Activated CD4-positive, alpha-beta memory T cell treated with anti-CD3 and anti-CD28 coated beads, Interleukin-2, amount 10 ng/mL, durations not matched to agents 7 days and 5 days (primary cell): ENCODE results near the gene CAMK2N2. TPM values are rescaled to one million over a fixed set of nuclear protein-coding genes. Genes with fewer than 3 reads are reported as not detected.

Experiments used
- CTCF ChIA-PET: fragments of 350-600 bp; sonication (Branson Sonifier 250); formaldehyde crosslinking; loops from one replicate; lab custom pipeline; 2021; ENCODE audit warnings: antibody characterized with exemption, inconsistent platforms; lab: Charles Lee
- POLR2A ChIA-PET: fragments of 350-600 bp; sonication (Branson Sonifier 250); formaldehyde crosslinking; loops from one replicate; lab custom pipeline; 2021; ENCODE audit warnings: antibody characterized with exemption; lab: Charles Lee
- DNase-seq: peaks from one replicate; pipeline ENCODE4 v3.0.0-alpha.2; 2020
- H3K27ac Mint-ChIP-seq: one replicate; pipeline ENCODE4 v1.8.0; 2021; ENCODE audit warnings: mild to moderate bottlenecking, mixed read lengths
- H3K27me3 Mint-ChIP-seq: one replicate; pipeline ENCODE4 v1.8.0; 2021; ENCODE audit warnings: mixed read lengths
- H3K36me3 Mint-ChIP-seq: one replicate; pipeline ENCODE4 v1.8.0; 2021; ENCODE audit warnings: low read depth, mixed read lengths
- H3K4me1 Mint-ChIP-seq: one replicate; pipeline ENCODE4 v1.8.0; 2021; ENCODE audit warnings: mixed read lengths
- H3K4me3 Mint-ChIP-seq: one replicate; pipeline ENCODE4 v1.8.0; 2021; ENCODE audit warnings: mild to moderate bottlenecking, mixed read lengths
- H3K9me3 Mint-ChIP-seq: one replicate; pipeline ENCODE4 v1.8.0; 2021; ENCODE audit warnings: mixed read lengths
- total RNA-seq, 2 experiments: library from RNA; stranded (reverse); gene quantifications; one replicate each; pipeline ENCODE4 v1.2.3, GENCODE V29; 2021

The CAMK2N2 gene
- total RNA-seq, 2 experiments from 2014 or later: 0.23 TPM; not detected in 1

DNA sequence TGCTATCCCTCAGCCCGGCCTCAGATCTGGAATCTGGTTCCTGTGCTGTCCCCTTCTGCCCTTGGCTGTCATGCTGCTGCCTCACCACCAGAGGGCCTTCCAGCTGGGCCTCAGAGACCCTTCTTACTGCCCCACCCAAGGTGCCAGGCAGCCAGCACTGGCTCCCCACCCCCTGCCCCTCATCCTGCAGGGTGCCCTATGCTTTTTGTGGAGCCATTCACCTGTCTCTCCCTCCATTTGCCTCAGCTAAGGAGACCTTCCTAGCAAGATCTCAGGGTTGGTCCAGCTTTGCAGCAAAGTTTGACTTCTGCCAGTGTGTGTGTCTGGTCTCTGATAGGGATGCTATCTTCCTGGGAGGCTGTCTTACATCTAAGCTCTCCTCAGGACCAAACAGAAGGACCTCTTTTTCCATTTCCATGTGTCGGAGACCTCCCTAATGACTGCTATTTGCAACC, 33.8 kb downstream of the CAMK2N2 start:
- CTCF ChIA-PET: interaction anchor here (0.6 to 4.1 kb wide), 33 partner anchors 9 to 342 kb away, joined by 3 to 53 read pairs (median 6); partner anchors contain the start of genes ABCF3, ALG3, EEF1AKMT4 and PARL
- no peaks in the 10 kb centered on the region for H3K9me3 Mint-ChIP-seq
- H3K4me1 Mint-ChIP-seq: peaks cover 13% of the 10 kb centered on the region
- peaks cover 56% of the 10 kb centered on the region for H3K27me3 Mint-ChIP-seq
- no peak overlapping the region for H3K4me3 Mint-ChIP-seq
- H3K27ac Mint-ChIP-seq: no peak overlapping the region
- no peaks in the 10 kb centered on the region for H3K36me3 Mint-ChIP-seq
- peak; percentile 52 for DNase-seq
- POLR2A ChIA-PET: interaction anchor here (0.8 to 2.6 kb wide), 8 partner anchors 10 to 72 kb away, joined by 3 to 9 read pairs (median 5); partner anchors contain the start of genes ABCF3, DVL3 and EEF1AKMT4

DNA sequence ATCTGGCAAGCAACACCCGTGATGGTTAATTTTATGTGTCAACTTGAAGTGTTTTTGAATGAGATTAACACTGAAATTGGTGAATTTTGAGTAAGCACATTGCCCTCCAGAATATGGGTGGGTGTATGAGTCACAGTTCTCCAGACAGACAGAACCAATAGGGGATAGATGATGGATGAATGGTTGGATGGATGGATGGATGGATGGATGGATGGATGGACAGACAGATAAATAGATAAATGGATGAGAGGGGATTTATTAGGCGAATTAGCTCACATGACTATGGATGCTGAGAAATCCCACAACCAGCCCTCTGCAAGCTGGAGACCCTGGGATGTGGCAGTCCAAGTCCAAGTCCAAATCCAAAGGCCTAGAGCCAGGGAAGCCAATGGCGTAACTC, 37.4 kb downstream of the CAMK2N2 start:
- Mint-ChIP-seq H3K27me3 (peaks cover 36% of the 10 kb centered on the region), H3K27ac (no peak overlapping the region), H3K9me3 (no peaks in the 10 kb centered on the region), H3K4me3 (no peak overlapping the region), H3K36me3 (no peaks in the 10 kb centered on the region), H3K4me1 (peaks cover 7% of the 10 kb centered on the region)
- no peak for DNase-seq
- ChIA-PET POLR2A (no interaction called here), CTCF (no interaction called here)

DNA sequence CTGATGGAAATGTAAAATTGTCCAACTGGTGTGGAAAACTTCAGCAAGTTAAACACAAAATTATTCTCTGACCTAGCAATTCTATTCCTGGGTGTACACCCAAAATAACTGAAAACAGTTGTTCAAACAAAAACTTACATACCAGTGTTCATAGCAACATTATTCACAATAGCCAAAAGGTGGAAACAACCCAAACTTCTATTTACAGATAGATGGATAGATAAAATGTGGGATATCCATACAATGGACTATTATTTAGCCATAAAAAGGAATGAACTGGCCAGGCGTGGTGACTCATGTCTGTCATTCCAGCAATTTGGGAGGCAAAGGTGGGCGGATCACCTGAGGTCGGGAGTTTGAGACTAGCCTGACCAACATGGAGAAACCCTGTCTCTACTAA, 38.8 kb downstream of the CAMK2N2 start:
- no peak for DNase-seq
- ChIA-PET POLR2A (no interaction called here), CTCF (interaction anchor here (0.6 kb wide), 1 partner anchor 108 kb away, joined by 3 read pairs; no protein-coding TSS in a partner anchor)
- Mint-ChIP-seq H3K4me3 (no peak overlapping the region), H3K9me3 (no peaks in the 10 kb centered on the region), H3K36me3 (no peaks in the 10 kb centered on the region), H3K27me3 (peaks cover 22% of the 10 kb centered on the region), H3K27ac (no peak overlapping the region), H3K4me1 (no peaks in the 10 kb centered on the region)

DNA sequence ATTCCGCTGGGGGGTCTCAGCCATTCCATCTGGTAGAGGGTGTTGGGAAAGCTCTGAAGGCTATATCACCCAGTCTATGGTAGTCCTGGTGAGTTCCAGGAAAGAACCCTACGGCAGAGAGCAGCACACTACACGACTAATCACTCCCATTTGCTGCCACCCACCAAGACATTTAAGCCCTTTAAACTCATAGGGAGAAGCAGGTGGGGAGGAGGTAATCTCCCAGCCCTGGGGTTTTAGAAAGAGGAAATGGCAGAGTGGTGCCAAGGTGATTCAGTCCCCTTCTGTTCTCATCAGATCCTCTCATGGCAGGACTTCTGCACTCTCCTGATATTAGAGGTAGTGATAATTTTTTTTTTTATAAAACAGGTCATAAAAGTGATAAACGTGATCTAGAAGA, 42.5 kb downstream of the CAMK2N2 start:
- no peak overlapping the region for H3K4me3 Mint-ChIP-seq

DNA sequence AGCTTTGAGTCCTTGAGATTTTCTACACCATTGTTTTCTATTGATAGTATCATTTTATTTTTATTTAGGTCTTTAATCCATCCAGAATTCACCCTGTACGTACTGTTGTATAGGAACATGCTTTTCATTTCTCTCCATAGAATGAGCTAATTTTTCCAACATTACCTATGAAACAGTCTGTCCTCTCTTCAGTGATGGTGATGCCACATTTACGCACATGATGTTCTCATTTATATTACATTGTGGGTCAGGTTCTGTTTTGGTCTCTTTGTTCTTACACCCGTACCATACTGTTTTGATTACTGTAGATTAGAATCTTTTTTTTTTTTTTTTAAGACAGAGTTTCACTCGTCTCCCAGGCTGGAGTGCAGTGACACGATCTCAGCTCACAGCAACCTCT, 49.6 kb downstream of the CAMK2N2 start:
- no peak overlapping the region for H3K27ac Mint-ChIP-seq
- H3K4me1 Mint-ChIP-seq: no peaks in the 10 kb centered on the region
- peaks cover 17% of the 10 kb centered on the region for H3K27me3 Mint-ChIP-seq
- H3K4me3 Mint-ChIP-seq: no peak overlapping the region
- H3K36me3 Mint-ChIP-seq: no peaks in the 10 kb centered on the region
- DNase-seq: no peak
- no peaks in the 10 kb centered on the region for H3K9me3 Mint-ChIP-seq
- ChIA-PET CTCF (no interaction called here), POLR2A (no interaction called here)

More for the DNA sequence above, 42.5 kb downstream of the CAMK2N2 start:
- H3K4me1 Mint-ChIP-seq: no peaks in the 10 kb centered on the region
- no peaks in the 10 kb centered on the region for H3K36me3 Mint-ChIP-seq
- no peak overlapping the region for H3K27ac Mint-ChIP-seq
- H3K27me3 Mint-ChIP-seq: peaks cover 7% of the 10 kb centered on the region
- CTCF ChIA-PET: interaction anchor here (0.7 to 1.3 kb wide), 2 partner anchors 9 to 33 kb away, joined by 3 to 5 read pairs; no protein-coding TSS in a partner anchor
- H3K9me3 Mint-ChIP-seq: no peaks in the 10 kb centered on the region
- POLR2A ChIA-PET: no interaction called here
- no peak for DNase-seq

DNA sequence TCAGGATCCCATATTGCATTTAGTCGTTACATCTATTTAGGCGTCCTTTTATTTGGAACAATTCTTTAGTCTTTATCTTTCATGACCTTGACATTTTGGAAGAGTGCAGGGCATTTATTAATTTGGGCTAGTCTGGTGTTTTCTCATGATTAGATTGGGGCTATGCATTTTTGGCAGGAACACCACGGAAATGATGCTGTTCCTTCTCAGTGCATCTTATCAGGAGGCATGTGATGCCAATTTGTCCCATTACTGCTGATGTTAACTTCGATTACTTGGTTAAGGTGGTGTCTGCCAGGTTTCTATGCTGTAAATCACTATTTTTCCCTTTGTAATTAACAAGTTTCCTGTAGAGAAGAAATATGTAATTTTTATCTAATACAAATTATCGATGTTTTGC, 50.1 kb downstream of the CAMK2N2 start:
- H3K27me3 Mint-ChIP-seq: peaks cover 21% of the 10 kb centered on the region
- H3K9me3 Mint-ChIP-seq: no peaks in the 10 kb centered on the region
- no peak for DNase-seq
- POLR2A ChIA-PET: no interaction called here
- CTCF ChIA-PET: no interaction called here
- H3K36me3 Mint-ChIP-seq: no peaks in the 10 kb centered on the region
- H3K4me1 Mint-ChIP-seq: no peaks in the 10 kb centered on the region
- H3K4me3 Mint-ChIP-seq: no peak overlapping the region
- no peak overlapping the region for H3K27ac Mint-ChIP-seq

Other genes with a start within 250 kb of the CAMK2N2 start
- gene ABCC5, start 243.7 kb downstream of the CAMK2N2 start, total RNA-seq: 10 to 100 TPM; 24.1 to 25.3 TPM
- not detected for gene HTR3D, start 229.8 kb downstream of the CAMK2N2 start, total RNA-seq
- gene HTR3C, start 208.5 kb downstream of the CAMK2N2 start, total RNA-seq: not detected
- gene HTR3E, start 164.5 kb downstream of the CAMK2N2 start, total RNA-seq: not detected
- 10 to 100 TPM; 45.9 to 47.8 TPM for gene EIF2B5, start 126.2 kb downstream of the CAMK2N2 start, total RNA-seq
- 10 to 100 TPM; 33.2 to 40.7 TPM for gene DVL3, start 106.2 kb downstream of the CAMK2N2 start, total RNA-seq
- 100 to 1,000 TPM; 206 to 218 TPM for gene AP2M1, start 86.7 kb downstream of the CAMK2N2 start, total RNA-seq
- 10 to 100 TPM; 53.7 to 60.1 TPM for gene ABCF3, start 75.4 kb downstream of the CAMK2N2 start, total RNA-seq
- gene VWA5B2, start 32.0 kb downstream of the CAMK2N2 start, total RNA-seq: not detected
- gene ALG3, start 12.6 kb downstream of the CAMK2N2 start, total RNA-seq: 10 to 100 TPM; 33.3 to 35.3 TPM
- gene EEF1AKMT4, start 11.9 kb downstream of the CAMK2N2 start, total RNA-seq: 1 to 10 TPM; 3.1 to 3.8 TPM
- gene ECE2, start 14.5 kb upstream of the CAMK2N2 start, total RNA-seq: not detected
- gene PSMD2, start 37.7 kb upstream of the CAMK2N2 start, total RNA-seq: 100 to 1,000 TPM; 177 TPM
- gene EIF4G1, start 53.1 kb upstream of the CAMK2N2 start, total RNA-seq: 100 to 1,000 TPM; 259 to 266 TPM
- gene FAM131A, start 76.0 kb upstream of the CAMK2N2 start, total RNA-seq: 1 to 10 TPM; 6.5 to 8.7 TPM
- 1 to 10 TPM; 3.6 to 4.9 TPM for gene CLCN2, start 100.1 kb upstream of the CAMK2N2 start, total RNA-seq
- 10 to 100 TPM; 73.9 to 79.3 TPM for gene POLR2H, start 100.2 kb upstream of the CAMK2N2 start, total RNA-seq
- not detected for gene THPO, start 116.7 kb upstream of the CAMK2N2 start, total RNA-seq
- not detected for gene CHRD, start 118.5 kb upstream of the CAMK2N2 start, total RNA-seq